Omental fat pad (tissue), 4 donors: ENCODE data around the gene ZBTB8B. TPM values are rescaled to one million over a fixed set of nuclear protein-coding genes. Genes with fewer than 3 reads are reported as not detected.
"Not testable (repeated sequence)": the region's sequence is repeated elsewhere in the genome, so short reads cannot be mapped to it uniquely, and the experiment has no call there.

Experiments used
- ATAC-seq: fragments of 150-250 bp; one replicate; pipeline ENCODE4 v1.9.1; 2016; ENCODE audit warnings: mild to moderate bottlenecking, moderate library complexity; ENCODE audit not compliant: low FRiP score
- DNase-seq: peaks from one replicate; pipeline ENCODE4 v3.0.0-alpha.2; 2019; ENCODE audit warnings: low spot score
- CTCF ChIP-seq, 3 donors: fragments of 450-650 bp; IDR thresholded peaks; one replicate each; pipeline ENCODE4 v1.5.1; 2016 to 2017; ENCODE audit warnings: antibody characterized with exemption in 3 of 3, mild to moderate bottlenecking in 3 of 3, moderate library complexity in 2 of 3
- total RNA-seq, 4 donors: library from RNA; depleted of rRNA; stranded (reverse); fragments of >200 nt; gene quantifications; one replicate each; pipeline ENCODE4 v1.1.0, GENCODE V29; 2016

The ZBTB8B gene
- total RNA-seq, 4 donors from 2014 or later, result under 0.01 TPM; not detected in 3

GRCh38 chr1:32447469-32448185, 17.2 kb upstream of the ZBTB8B start:
- DNase-seq, result no peak
- peak; percentile 83 for ATAC-seq
- no peak for TF ChIP-seq CTCF (IDR thresholded peaks at IDR 0.05)

GRCh38 chr1:32448186-32448772, 16.6 kb upstream of the ZBTB8B start:
- DNase-seq (peak; percentile 37), ATAC-seq (peak; percentile 62)
- peak in 1 of 3 donors; percentile 28 for TF ChIP-seq CTCF (IDR thresholded peaks at IDR 0.05)

GRCh38 chr1:32448773-32449456, 16.0 kb upstream of the ZBTB8B start:
- ATAC-seq, result no peak
- no peak for TF ChIP-seq CTCF (IDR thresholded peaks at IDR 0.05)
- no peak for DNase-seq

- DNase-seq, ATAC-seq: not testable (repeated sequence)
These were observed 15.4 kb upstream of the ZBTB8B start for GRCh38 chr1:32449457-32449831.

GRCh38 chr1:32454726-32455125, 10.1 kb upstream of the ZBTB8B start:
- DNase-seq (no peak), ATAC-seq (no peak)
- no peak for TF ChIP-seq CTCF (IDR thresholded peaks at IDR 0.05)

GRCh38 chr1:32455958-32456357, 8.9 kb upstream of the ZBTB8B start:
- DNase-seq, result no peak
- no peak for ATAC-seq
- no peak for TF ChIP-seq CTCF (IDR thresholded peaks at IDR 0.05)

- not testable (repeated sequence) for ATAC-seq, DNase-seq
These were observed 6.1 kb upstream of the ZBTB8B start for GRCh38 chr1:32458798-32459197.

- not testable (repeated sequence) for DNase-seq, ATAC-seq
These were observed 1.9 kb upstream of the ZBTB8B start for GRCh38 chr1:32462977-32463376.
